Sigmoid colon (tissue), 7 donors: ENCODE results near the gene XIST. TPM values are rescaled to one million over a fixed set of nuclear protein-coding genes. Genes with fewer than 3 reads are reported as not detected.

Experiments used
- DNase-seq: peaks from one replicate; pipeline ENCODE4 v3.0.0-alpha.2; 2019
- H3K27ac ChIP-seq, 4 donors: fragments of 200-600 bp; sonication (generic); one replicate each; pipeline ENCODE4 v1.5.1; 2016 to 2019; ENCODE audit warnings: mild to moderate bottlenecking in 1 of 4
- H3K27me3 ChIP-seq, 3 donors: fragments of 200-600 bp; sonication (generic); one replicate each; pipeline ENCODE4 v1.5.1; 2019; ENCODE audit warnings: mild to moderate bottlenecking in 1 of 3
- H3K36me3 ChIP-seq, 4 donors: fragments of 200-600 bp; sonication (generic); one replicate each; pipeline ENCODE4 v1.5.1; 2016 to 2019
- H3K4me1 ChIP-seq, 4 donors: fragments of 200-600 bp; sonication (generic); one replicate each; pipeline ENCODE4 v1.5.1; 2017 to 2019
- H3K4me3 ChIP-seq, 4 donors: fragments of 200-600 bp; sonication (generic); one replicate each; pipeline ENCODE4 v1.5.1; 2017 to 2019; ENCODE audit warnings: mild to moderate bottlenecking in 2 of 4, moderate library complexity in 1 of 4
- H3K9me3 ChIP-seq, 4 donors: fragments of 200-600 bp in 3 of 4; sonication (generic) in 3 of 4; one replicate each; pipeline versions ENCODE4 v1.5.1 to v1.6.1; 2013 to 2019
- CTCF ChIP-seq, 4 experiments: fragments of 450-650 bp in 3 of 4; fragments of 200-600 bp in 1 of 4; IDR thresholded peaks; one replicate each; pipeline ENCODE4 v1.5.1; 2016 to 2019; ENCODE audit warnings: antibody characterized with exemption in 4 of 4, mild to moderate bottlenecking in 3 of 4, moderate library complexity in 2 of 4
- EP300 ChIP-seq, 4 donors: sonication (generic); formaldehyde crosslinking; IDR thresholded peaks; one replicate each; pipeline ENCODE4 v1.6.1; 2017; ENCODE audit warnings: antibody characterized with exemption in 4 of 4
- POLR2A ChIP-seq, 2 donors: fragments of 450-650 bp; IDR thresholded peaks; one replicate each; pipeline ENCODE4 v1.6.1; 2016; ENCODE audit warnings: antibody characterized with exemption in 2 of 2, mild to moderate bottlenecking in 2 of 2, moderate library complexity in 2 of 2
- POLR2AphosphoS5 ChIP-seq, 4 donors: sonication (generic); formaldehyde crosslinking; IDR thresholded peaks; one replicate each; pipeline ENCODE4 v1.6.1; 2017; ENCODE audit warnings: antibody characterized with exemption in 4 of 4
- WGBS, 2 donors: extraction: QIAGEN DNeasy Blood & Tissue Kit; methylation state at CpG; one replicate each; pipeline ENCODE4 v1.1.7; 2013; 5-methylcytosine and 5-hydroxymethylcytosine counted together
- intact Hi-C: fragments of 100-400 bp; cut with DNase I; formaldehyde crosslinking; loops from one replicate; pipeline ENCODE4 v1.15.1; 2023
- polyA plus RNA-seq, 3 donors: library from polyadenylated mRNA; stranded (reverse); fragments of 200-250 nt; gene quantifications; one replicate each; pipeline ENCODE4 v1.2.3, GENCODE V29; 2013
- total RNA-seq, 4 donors: library from RNA; depleted of rRNA; stranded (reverse); fragments of >200 nt; gene quantifications; one replicate each; pipeline ENCODE4 v1.1.0, GENCODE V29; 2016
- donor health status: healthy with polysubstance abuse.
- donor health status: Bipolar disorder and iron deficiency.
- donor health status: healthy.

Gene XIST
- total and polyA plus RNA-seq, 7 donors, result 0.12 to 361 (median 1.8) TPM

- H3K4me1 ChIP-seq, result no peaks in the 10 kb centered on the region
Measured at GRCh38 chrX:73868916-73869315, 16.4 kb upstream of the XIST start.

GRCh38 chrX:73867144-73867543, 14.6 kb upstream of the XIST start:
- H3K27me3 ChIP-seq, result no peaks in the 10 kb centered on the region
- DNase-seq, result no peak
- no peak overlapping the region for H3K4me3 ChIP-seq
- intact Hi-C loops, result no loop called here
- 36 to 86% methylated on average over 6 of the region's 6 CpGs for WGBS, 2 donors
- H3K27ac ChIP-seq, result no peak overlapping the region
- H3K36me3 ChIP-seq, result no peaks in the 10 kb centered on the region
- TF ChIP-seq POLR2A (IDR thresholded peaks at IDR 0.05) (no peak), EP300 (IDR thresholded peaks at IDR 0.05) (no peak), POLR2AphosphoS5 (IDR thresholded peaks at IDR 0.05) (no peak), CTCF (IDR thresholded peaks at IDR 0.05) (no peak)
- H3K9me3 ChIP-seq, result no peaks in the 10 kb centered on the region
- no peaks in the 10 kb centered on the region for H3K4me1 ChIP-seq

More at GRCh38 chrX:73868916-73869315, 16.4 kb upstream of the XIST start:
- no peaks in the 10 kb centered on the region for H3K9me3 ChIP-seq
- intact Hi-C loops, result no loop called here
- WGBS, 2 donors, result 84 to 91% methylated on average over 1 of the region's 1 CpG
- no peak overlapping the region for H3K4me3 ChIP-seq
- H3K27me3 ChIP-seq, result no peaks in the 10 kb centered on the region
- no peak overlapping the region for H3K27ac ChIP-seq
- TF ChIP-seq CTCF (IDR thresholded peaks at IDR 0.05), result no peak
- TF ChIP-seq EP300 (IDR thresholded peaks at IDR 0.05), result no peak
- TF ChIP-seq POLR2A (IDR thresholded peaks at IDR 0.05), result no peak
- no peak for TF ChIP-seq POLR2AphosphoS5 (IDR thresholded peaks at IDR 0.05)
- DNase-seq, result no peak
- H3K36me3 ChIP-seq, result no peaks in the 10 kb centered on the region

GRCh38 chrX:73863852-73864251, 11.3 kb upstream of the XIST start:
- intact Hi-C loops, result no loop called here
- Histone ChIP-seq H3K9me3 (no peaks in the 10 kb centered on the region), H3K4me1 (no peaks in the 10 kb centered on the region), H3K36me3 (no peaks in the 10 kb centered on the region), H3K27me3 (no peaks in the 10 kb centered on the region), H3K4me3 (no peak overlapping the region), H3K27ac (no peak overlapping the region)
- WGBS, 2 donors, result 96% methylated on average over 3 of the region's 3 CpGs
- DNase-seq, result no peak
- TF ChIP-seq EP300 (IDR thresholded peaks at IDR 0.05), result no peak
- TF ChIP-seq POLR2A (IDR thresholded peaks at IDR 0.05), result no peak
- no peak for TF ChIP-seq POLR2AphosphoS5 (IDR thresholded peaks at IDR 0.05)
- no peak for TF ChIP-seq CTCF (IDR thresholded peaks at IDR 0.05)

GRCh38 chrX:73863268-73863667, 10.8 kb upstream of the XIST start:
- no peak overlapping the region for H3K27ac ChIP-seq
- intact Hi-C loops, result no loop called here
- DNase-seq, result no peak
- H3K27me3 ChIP-seq, result no peaks in the 10 kb centered on the region
- TF ChIP-seq POLR2AphosphoS5 (IDR thresholded peaks at IDR 0.05) (no peak), EP300 (IDR thresholded peaks at IDR 0.05) (no peak), CTCF (IDR thresholded peaks at IDR 0.05) (no peak), POLR2A (IDR thresholded peaks at IDR 0.05) (no peak)
- H3K9me3 ChIP-seq, result no peaks in the 10 kb centered on the region
- no peak overlapping the region for H3K4me3 ChIP-seq
- no peaks in the 10 kb centered on the region for H3K36me3 ChIP-seq
- no peaks in the 10 kb centered on the region for H3K4me1 ChIP-seq

GRCh38 chrX:73859622-73860021, 7.1 kb upstream of the XIST start:
- WGBS, 2 donors, result 89 to 91% methylated on average over 1 of the region's 1 CpG
- Histone ChIP-seq H3K4me3 (no peak overlapping the region), H3K4me1 (no peaks in the 10 kb centered on the region), H3K27ac (no peak overlapping the region), H3K9me3 (no peaks in the 10 kb centered on the region), H3K27me3 (no peaks in the 10 kb centered on the region), H3K36me3 (no peaks in the 10 kb centered on the region)
- TF ChIP-seq EP300 (IDR thresholded peaks at IDR 0.05) (no peak), POLR2AphosphoS5 (IDR thresholded peaks at IDR 0.05) (no peak), CTCF (IDR thresholded peaks at IDR 0.05) (no peak), POLR2A (IDR thresholded peaks at IDR 0.05) (no peak)
- intact Hi-C loops, result loop anchor here (5.0 kb wide), 1 partner anchor 693 kb away; no protein-coding TSS in a partner anchor
- DNase-seq, result no peak
